Fibroblast of skin of back (primary cell): ENCODE measurements around the gene MGP.

Experiments
- DNase-seq: peaks from one replicate; pipeline ENCODE4 v3.0.0-alpha.2; 2013

MGP gene

DNA sequence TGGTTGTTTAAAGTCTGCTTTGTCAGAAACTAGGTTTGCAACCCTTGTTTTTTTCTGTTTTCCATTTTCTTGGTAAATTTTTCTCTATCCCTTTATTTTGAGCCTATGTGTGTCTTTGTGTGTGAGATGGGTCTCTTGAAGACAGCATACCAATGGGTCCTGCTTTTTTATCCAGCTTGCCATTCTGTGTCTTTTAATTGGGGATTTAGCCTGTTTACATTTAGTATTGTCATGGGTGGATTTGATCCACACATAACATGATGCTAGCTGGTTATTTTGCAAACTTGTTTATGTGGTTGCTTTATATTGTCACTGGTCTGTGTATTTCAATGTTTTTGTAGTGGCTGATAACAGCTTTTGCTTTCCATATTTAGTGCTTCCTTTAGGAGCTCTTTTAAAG is 25.2 kb downstream of the MGP start:
- no peak for DNase-seq

DNA sequence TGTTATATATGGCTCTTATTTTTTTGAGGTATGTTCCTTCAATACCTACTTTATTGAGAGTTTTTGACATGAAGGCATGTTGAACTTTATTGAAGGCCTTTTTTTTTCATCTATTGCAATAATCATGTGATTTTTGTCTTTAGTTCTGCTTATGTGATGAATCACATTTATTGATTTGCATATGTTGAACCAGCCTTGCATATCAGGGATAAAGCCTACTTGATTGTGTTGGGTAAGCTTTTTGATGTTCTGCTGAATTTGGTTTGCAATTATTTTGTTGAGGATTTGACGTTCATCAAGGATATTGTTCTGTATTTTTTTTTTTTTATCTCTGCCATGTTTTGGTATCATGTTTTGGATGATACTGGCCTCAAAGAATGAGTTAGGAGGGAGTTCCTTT is 27.1 kb downstream of the MGP start:
- no peak for DNase-seq

- DNase-seq: no peak
Observed at GRCh38 chr12:14854586-14855183, 31.0 kb downstream of the MGP start.

GRCh38 chr12:14853961-14854360 is 31.7 kb downstream of the MGP start:
- DNase-seq: no peak

GRCh38 chr12:14852880-14853279 is 32.8 kb downstream of the MGP start:
- DNase-seq: no peak

- DNase-seq: no peak
Observed at GRCh38 chr12:14850929-14851663, 34.6 kb downstream of the MGP start.

- DNase-seq: no peak
Observed at GRCh38 chr12:14849661-14850060, 36.0 kb downstream of the MGP start.

DNA sequence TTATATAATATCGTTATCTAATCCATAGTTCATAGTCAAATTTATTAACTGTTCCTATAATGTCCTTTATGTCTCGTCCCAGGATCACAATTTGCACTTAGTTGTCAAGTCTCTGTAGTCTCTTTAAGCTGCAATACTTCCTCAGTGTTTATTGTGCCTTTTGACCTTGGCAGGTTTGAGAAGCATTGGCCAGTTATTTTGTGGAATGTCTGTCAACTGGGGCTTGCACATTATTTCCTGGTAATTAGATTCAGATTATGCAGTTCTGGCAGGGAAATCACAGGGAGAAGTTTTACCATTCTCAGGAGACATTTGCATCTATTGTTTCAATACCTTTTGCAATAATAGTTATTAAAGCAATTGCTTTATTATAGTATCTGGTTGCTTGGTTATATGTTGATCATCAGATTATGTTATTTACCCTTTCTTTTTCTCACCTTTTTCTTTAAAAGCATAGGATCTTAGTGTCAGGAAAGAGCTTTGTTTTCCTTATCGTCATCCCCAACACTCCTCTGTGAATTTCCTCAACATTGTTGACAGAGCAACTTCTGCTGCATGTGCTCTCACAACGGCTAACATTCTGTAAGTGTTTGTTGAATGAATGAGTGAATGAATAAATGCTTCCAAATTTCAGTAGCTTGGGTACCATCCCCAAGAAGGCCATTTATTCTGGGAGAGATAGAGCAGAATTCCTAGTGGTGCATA is 38.6 kb downstream of the MGP start:
- no peak for DNase-seq

- no peak for DNase-seq
Observed at GRCh38 chr12:14846042-14846587, 39.5 kb downstream of the MGP start.

- peak; percentile 71 for DNase-seq
Observed at GRCh38 chr12:14845350-14845750, 40.3 kb downstream of the MGP start.

DNA sequence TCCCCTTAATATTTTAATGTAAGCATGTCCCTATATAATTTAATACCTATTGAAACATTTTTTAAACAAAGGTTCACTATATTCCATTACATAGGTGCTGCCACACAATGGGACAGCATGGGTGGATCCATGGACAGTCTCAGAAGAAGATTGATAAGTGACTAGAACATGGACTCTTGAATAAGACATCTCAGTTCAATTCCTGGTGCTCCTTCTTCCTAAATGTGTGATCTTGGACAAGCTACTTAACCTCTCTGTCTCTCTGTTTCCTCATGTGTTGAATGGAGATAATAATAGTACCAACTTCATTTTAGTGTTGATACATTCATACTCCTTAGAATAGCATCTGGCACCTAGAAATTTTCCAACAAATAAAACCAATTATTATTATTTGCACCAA is 41.3 kb downstream of the MGP start:
- no peak for DNase-seq

- DNase-seq: no peak
Observed at GRCh38 chr12:14843425-14843887, 42.2 kb downstream of the MGP start, which contains the start of gene ART4. TSS of gene ART4 (minus strand) at chr12:14843526. CDS start at chr12:14843113, 413 bp downstream.

DNA sequence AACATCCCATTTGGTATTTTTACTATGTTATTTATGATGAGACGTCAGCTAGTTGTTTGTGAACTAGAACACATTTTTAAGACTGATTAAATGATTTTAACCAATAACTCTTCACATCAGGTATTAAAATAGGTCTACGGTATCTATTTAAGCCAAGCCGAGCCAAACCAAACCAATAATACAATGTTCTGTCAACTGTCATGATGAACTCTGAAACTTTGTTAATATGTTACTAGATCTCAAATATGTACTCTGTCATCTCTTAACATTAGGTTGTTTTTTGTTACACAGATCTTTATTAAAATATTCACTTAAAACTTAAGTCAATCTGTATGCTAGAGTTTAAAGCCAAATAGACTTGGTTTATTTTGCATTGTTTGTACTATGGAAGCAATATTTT is 43.3 kb downstream of the MGP start:
- DNase-seq: no peak

- DNase-seq: peak; percentile 95
Observed at GRCh38 chr12:14841761-14842160, 43.9 kb downstream of the MGP start.

- no peak for DNase-seq
Observed at GRCh38 chr12:14840616-14841015, 45.0 kb downstream of the MGP start.

GRCh38 chr12:14839262-14839661 is 46.4 kb downstream of the MGP start:
- DNase-seq: no peak

- peak; percentile 92 for DNase-seq
Observed at GRCh38 chr12:14836336-14837210, 49.1 kb downstream of the MGP start.

DNA sequence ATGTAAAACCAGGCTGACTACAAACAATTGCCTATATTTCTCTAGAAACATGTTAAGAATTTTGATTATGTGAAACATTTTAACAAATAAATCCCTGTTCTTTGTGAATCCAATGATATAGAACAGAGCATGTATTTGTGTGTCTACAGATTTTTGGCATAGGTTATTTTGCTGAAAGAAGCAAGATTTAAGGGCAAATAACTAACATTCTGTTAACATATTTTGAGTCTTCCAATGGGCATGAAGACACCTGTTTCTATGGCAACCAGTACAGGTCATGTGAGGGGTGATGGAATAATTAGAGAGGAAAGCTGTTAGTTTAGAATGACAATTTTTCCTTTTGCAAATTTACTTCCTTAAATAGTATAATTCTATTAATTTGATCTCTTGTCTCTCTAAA is 51.1 kb downstream of the MGP start:
- no peak for DNase-seq

DNA sequence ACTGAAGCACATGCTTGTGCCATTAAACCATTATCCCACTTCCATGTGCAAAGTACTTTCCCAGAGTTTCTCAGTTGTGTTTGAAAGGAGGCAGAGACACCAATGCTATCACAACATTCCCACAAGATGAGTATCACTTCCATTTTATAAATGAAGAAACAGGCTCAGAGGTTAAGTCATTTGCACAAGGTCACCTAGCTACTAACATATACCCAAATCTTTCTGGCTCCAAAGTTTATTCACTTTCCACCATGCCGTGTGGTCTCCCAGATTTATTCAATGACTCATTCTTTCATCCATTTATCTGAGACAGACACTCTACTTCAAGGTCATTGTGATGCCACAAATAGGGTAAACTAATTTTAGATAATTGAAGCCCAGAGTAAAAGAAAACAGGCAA is 51.7 kb downstream of the MGP start:
- peak; percentile 51 for DNase-seq

- no peak for DNase-seq
Observed at GRCh38 chr12:14833336-14833735, 52.3 kb downstream of the MGP start.
